Anterior cingulate cortex (tissue), 58 donors: ENCODE results near the gene PRPF40A.

Experiments
- DNase-seq, 58 donors: peaks; one replicate each; lab custom pipeline; 2025; lab: John Stamatoyannopoulos, UW

PRPF40A gene

GRCh38 chr2:152622219-152622618 lies 95.0 kb downstream of the PRPF40A start:
- DNase-seq = no peak

GRCh38 chr2:152620985-152621384 lies 96.3 kb downstream of the PRPF40A start:
- no peak for DNase-seq

GRCh38 chr2:152620208-152620607 lies 97.1 kb downstream of the PRPF40A start:
- peak in 1 of 58 donors; percentile 28 for DNase-seq

- peak in 5 of 58 donors; percentile 7 to 41 (median 23) for DNase-seq
Measured at GRCh38 chr2:152618193-152618564, 99.1 kb downstream of the PRPF40A start.

- no peak for DNase-seq
Measured at GRCh38 chr2:152617456-152618192, 99.6 kb downstream of the PRPF40A start.

- DNase-seq = no peak
Measured at GRCh38 chr2:152615177-152615576, 102.1 kb downstream of the PRPF40A start.

GRCh38 chr2:152613235-152613634 lies 104.0 kb downstream of the PRPF40A start:
- DNase-seq = no peak

- DNase-seq = peak in 9 of 58 donors; percentile 5 to 45 (median 20)
Measured at GRCh38 chr2:152611458-152612231, 105.6 kb downstream of the PRPF40A start.

GRCh38 chr2:152609699-152610098 lies 107.6 kb downstream of the PRPF40A start:
- DNase-seq = no peak

- no peak for DNase-seq
Measured at GRCh38 chr2:152609154-152609553, 108.1 kb downstream of the PRPF40A start.

GRCh38 chr2:152607793-152608300 lies 109.4 kb downstream of the PRPF40A start:
- no peak for DNase-seq

GRCh38 chr2:152606941-152607340 lies 110.3 kb downstream of the PRPF40A start:
- DNase-seq = no peak

- DNase-seq = no peak
Measured at GRCh38 chr2:152606081-152606480, 111.2 kb downstream of the PRPF40A start.

- DNase-seq = no peak
Measured at GRCh38 chr2:152603166-152603565, 114.1 kb downstream of the PRPF40A start.

- no peak for DNase-seq
Measured at GRCh38 chr2:152602750-152603149, 114.5 kb downstream of the PRPF40A start.
